Epithelial cell of esophagus (primary cell): ENCODE data around the gene TLX3.

ENCODE experiments used
- DNase-seq: peaks from one replicate; pipeline ENCODE4 v3.0.0; 2010; ENCODE audit warnings: low read depth
- H3K4me3 ChIP-seq: 2 replicates; pipeline ENCODE4 v1.5.1; 2011; ENCODE audit warnings: mild to moderate bottlenecking, low read length, control low read depth
- TF ChIP-seq, protein P1 (sequence below): IDR thresholded peaks from 2 replicates; pipeline ENCODE4 v1.5.1; 2011; ENCODE audit warnings: low read depth, mild to moderate bottlenecking, low read length, control low read depth, inconsistent platforms; ENCODE audit not compliant: insufficient read depth; ENCODE audit errors: missing control alignments

TLX3 gene

GRCh38 chr5:171315925-171316257 lies 6.8 kb downstream of the TLX3 start:
- TF ChIP-seq, protein P1, sequence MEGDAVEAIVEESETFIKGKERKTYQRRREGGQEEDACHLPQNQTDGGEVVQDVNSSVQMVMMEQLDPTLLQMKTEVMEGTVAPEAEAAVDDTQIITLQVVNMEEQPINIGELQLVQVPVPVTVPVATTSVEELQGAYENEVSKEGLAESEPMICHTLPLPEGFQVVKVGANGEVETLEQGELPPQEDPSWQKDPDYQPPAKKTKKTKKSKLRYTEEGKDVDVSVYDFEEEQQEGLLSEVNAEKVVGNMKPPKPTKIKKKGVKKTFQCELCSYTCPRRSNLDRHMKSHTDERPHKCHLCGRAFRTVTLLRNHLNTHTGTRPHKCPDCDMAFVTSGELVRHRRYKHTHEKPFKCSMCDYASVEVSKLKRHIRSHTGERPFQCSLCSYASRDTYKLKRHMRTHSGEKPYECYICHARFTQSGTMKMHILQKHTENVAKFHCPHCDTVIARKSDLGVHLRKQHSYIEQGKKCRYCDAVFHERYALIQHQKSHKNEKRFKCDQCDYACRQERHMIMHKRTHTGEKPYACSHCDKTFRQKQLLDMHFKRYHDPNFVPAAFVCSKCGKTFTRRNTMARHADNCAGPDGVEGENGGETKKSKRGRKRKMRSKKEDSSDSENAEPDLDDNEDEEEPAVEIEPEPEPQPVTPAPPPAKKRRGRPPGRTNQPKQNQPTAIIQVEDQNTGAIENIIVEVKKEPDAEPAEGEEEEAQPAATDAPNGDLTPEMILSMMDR = no peak
- DNase-seq = no peak
- H3K4me3 ChIP-seq = no peak overlapping the region

GRCh38 chr5:171316258-171317121 lies 7.4 kb downstream of the TLX3 start:
- TF ChIP-seq, protein P1 = no peak
- no peak for DNase-seq
- H3K4me3 ChIP-seq = no peak overlapping the region

GRCh38 chr5:171317230-171317629 lies 8.2 kb downstream of the TLX3 start:
- no peak overlapping the region for H3K4me3 ChIP-seq
- DNase-seq = no peak
- TF ChIP-seq, protein P1 = no peak

- H3K4me3 ChIP-seq = no peak overlapping the region
- no peak for DNase-seq
- TF ChIP-seq, protein P1 = no peak
Observed at GRCh38 chr5:171318026-171318425, 9.0 kb downstream of the TLX3 start.

DNA sequence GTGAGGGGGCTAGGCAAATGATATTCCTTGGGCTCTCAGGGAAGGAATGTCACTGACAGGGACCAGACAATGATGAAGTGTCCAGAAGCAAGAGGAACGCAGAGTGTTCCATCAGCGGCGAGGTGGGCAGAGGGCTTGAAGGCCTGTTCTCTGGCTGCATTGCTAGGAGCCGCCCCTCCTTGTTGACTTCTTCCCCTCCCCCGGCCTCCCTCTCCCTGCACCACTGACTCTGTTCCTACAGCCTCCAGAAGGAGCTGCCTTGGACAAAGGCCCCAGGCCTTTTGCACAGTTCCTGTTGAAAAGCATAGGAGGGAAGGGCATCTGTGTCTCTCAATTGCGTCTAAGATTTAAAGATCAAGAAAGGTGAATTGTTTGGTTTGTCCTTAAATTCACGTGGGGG lies 12.4 kb downstream of the TLX3 start:
- H3K4me3 ChIP-seq = no peak overlapping the region
- DNase-seq = no peak
- TF ChIP-seq, protein P1 = no peak

GRCh38 chr5:171322527-171322926 lies 13.5 kb downstream of the TLX3 start:
- H3K4me3 ChIP-seq = no peak overlapping the region
- no peak for DNase-seq
- TF ChIP-seq, protein P1 = no peak

DNA sequence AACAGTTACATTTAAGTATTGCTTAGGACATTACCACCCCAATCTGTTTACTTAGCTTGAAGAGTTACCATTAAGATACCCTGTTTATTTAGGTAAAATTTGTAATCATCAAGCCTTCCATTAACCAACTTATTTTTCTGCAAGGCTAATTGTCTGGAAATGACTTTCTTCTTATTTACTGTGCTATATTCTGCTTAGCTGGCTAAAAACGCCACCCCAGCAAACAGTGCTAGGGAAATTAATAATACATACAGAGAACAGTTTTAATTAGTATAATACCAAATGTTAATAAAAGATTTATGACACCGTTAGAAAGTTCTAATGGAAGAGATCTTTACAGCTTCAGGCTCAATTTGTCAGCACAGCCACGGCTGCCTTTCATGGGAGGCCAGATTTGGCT lies 14.0 kb downstream of the TLX3 start:
- DNase-seq = no peak
- H3K4me3 ChIP-seq = no peak overlapping the region
- TF ChIP-seq, protein P1 = no peak
